ENCODE measurements around the gene PRKN. TPM values are rescaled to one million over a fixed set of nuclear protein-coding genes. Genes with fewer than 3 reads are reported as not detected.

The PRKN gene
- total RNA-seq, 1 experiment from 2014 or later: 0.46 TPM

GRCh38 chr6:161409353-161409752, 1318.2 kb downstream of the PRKN start:
- CTCF ChIA-PET: no interaction called here
- no peak for DNase-seq (ENCODE audit: low read depth, low spot score)
- in situ Hi-C loops (cut with HindIII; ENCODE audit: low pct_unique_long_range_greater_than_20kb, low sequenced_read_pairs): no loop called here

GRCh38 chr6:161408041-161408440, 1319.5 kb downstream of the PRKN start:
- BruUV-seq (replicated peaks): no TSS peak
- Histone ChIP-seq H3K9me3 (ENCODE audit: control insufficient read depth, insufficient read depth, low read depth, low read length) (no peaks in the 10 kb centered on the region), H3K4me1 (ENCODE audit: control insufficient read depth, insufficient read depth, low read length) (0 out of 2 replicates have a peak, but pooled peaks cover 3% of the 10 kb centered on the region), H3K27ac (ENCODE audit: low read length) (no peak overlapping the region), H3K4me3 (ENCODE audit: low read depth in 2 of 2, low read length in 2 of 2) (no peak overlapping the region), H3K36me3 (ENCODE audit: control insufficient read depth, insufficient read depth, low read length) (no peaks in the 10 kb centered on the region), H3K27me3 (ENCODE audit: control insufficient read depth, insufficient read depth, low read length) (no peaks in the 10 kb centered on the region)
- ATAC-seq: no peak
- intact Hi-C loops (cut with micrococcal nuclease; ENCODE audit: unreplicated experiment): no loop called here
- ChIA-PET CTCF (interaction anchor here (0.6 to 0.7 kb wide), 4 partner anchors 15 to 1366 kb away, joined by 3 to 7 read pairs (median 6); no protein-coding TSS in a partner anchor), POLR2A (no interaction called here)
- no peak for DNase-seq (ENCODE audit: low read depth, low spot score)
- TF ChIP-seq POLR2AphosphoS5 (IDR thresholded peaks at IDR 0.05; ENCODE audit: low read depth, low read length): no peak
- no peak for TF ChIP-seq SIN3A (IDR thresholded peaks at IDR 0.05; ENCODE audit: borderline replicate concordance, insufficient read depth, low read depth, low read length)
- no peak for TF ChIP-seq REST (IDR thresholded peaks at IDR 0.05; ENCODE audit: insufficient read depth in 1 of 2, low read depth in 2 of 2, low read length in 1 of 2)
- TF ChIP-seq CTCF (IDR thresholded peaks at IDR 0.05): no peak
- in situ Hi-C loops (cut with HindIII; ENCODE audit: low pct_unique_long_range_greater_than_20kb, low sequenced_read_pairs): no loop called here

More at GRCh38 chr6:161409353-161409752, 1318.2 kb downstream of the PRKN start:
- 0 out of 2 replicates have a peak, but pooled peaks cover 3% of the 10 kb centered on the region for H3K4me1 ChIP-seq (ENCODE audit: control insufficient read depth, insufficient read depth, low read length)
- ATAC-seq: no peak
- POLR2A ChIA-PET: no interaction called here
- TF ChIP-seq TCF7L2 (IDR thresholded peaks at IDR 0.05; ENCODE audit: low read depth, low read length) (no peak), SIN3A (IDR thresholded peaks at IDR 0.05; ENCODE audit: borderline replicate concordance, insufficient read depth, low read depth, low read length) (no peak), REST (IDR thresholded peaks at IDR 0.05; ENCODE audit: insufficient read depth in 1 of 2, low read depth in 2 of 2, low read length in 1 of 2) (no peak), CTCF (IDR thresholded peaks at IDR 0.05) (no peak), POLR2AphosphoS5 (IDR thresholded peaks at IDR 0.05; ENCODE audit: low read depth, low read length) (no peak)
- BruUV-seq (replicated peaks): no TSS peak
- no peak overlapping the region for H3K27ac ChIP-seq (ENCODE audit: low read length)
- H3K4me3 ChIP-seq (ENCODE audit: low read depth in 2 of 2, low read length in 2 of 2): no peak overlapping the region
- H3K36me3 ChIP-seq (ENCODE audit: control insufficient read depth, insufficient read depth, low read length): no peaks in the 10 kb centered on the region
- H3K27me3 ChIP-seq (ENCODE audit: control insufficient read depth, insufficient read depth, low read length): no peaks in the 10 kb centered on the region
- intact Hi-C loops (cut with micrococcal nuclease; ENCODE audit: unreplicated experiment): no loop called here
- H3K9me3 ChIP-seq (ENCODE audit: control insufficient read depth, insufficient read depth, low read depth, low read length): no peaks in the 10 kb centered on the region
